ENCODE results near the gene SLC66A1. TPM values are rescaled to one million over a fixed set of nuclear protein-coding genes. Genes with fewer than 3 reads are reported as not detected.
A peak's percentile ranks its signal among the peaks of the same experiment; 100 is the strongest.

Gene SLC66A1
- total RNA-seq, 1 experiment from 2014 or later: 14.1 TPM

- POLR2A ChIA-PET: no interaction called here
- Mint-ChIP-seq H3K9me3 (no peaks in the 10 kb centered on the region), H3K27ac (peak overlapping the region; percentile 78; the same call in 1 of the 2 replicates), H3K4me3 (no peak overlapping the region), H3K4me1 (no peaks in the 10 kb centered on the region), H3K36me3 (peaks cover 2% of the 10 kb centered on the region; the same call in 1 of the 2 replicates), H3K27me3 (ENCODE audit: low read depth) (no peaks in the 10 kb centered on the region)
- no peak for ATAC-seq
- DNase-seq (ENCODE audit: low spot score): no peak
- TF ChIP-seq CREM (CRISPR knock-in tag; IDR thresholded peaks at IDR 0.05) (no peak), ZNF512 (CRISPR knock-in tag; IDR thresholded peaks at IDR 0.05; ENCODE audit: borderline replicate concordance) (no peak)
- CTCF ChIA-PET: interaction anchor here (1.1 kb wide), 1 partner anchor 270 kb away, joined by 3 read pairs; no protein-coding TSS in a partner anchor
Observed at GRCh38 chr1:19370453-19371170, 58.5 kb downstream of the SLC66A1 start.

- ATAC-seq: no peak
- Mint-ChIP-seq H3K27me3 (ENCODE audit: low read depth) (no peaks in the 10 kb centered on the region), H3K9me3 (no peaks in the 10 kb centered on the region), H3K4me3 (no peak overlapping the region), H3K4me1 (no peaks in the 10 kb centered on the region), H3K27ac (no peak overlapping the region), H3K36me3 (peaks cover 4% of the 10 kb centered on the region; the same call in 1 of the 2 replicates)
- POLR2A ChIA-PET: no interaction called here
- TF ChIP-seq GRHL2 (CRISPR knock-in tag; IDR thresholded peaks at IDR 0.05; ENCODE audit: insufficient replicate concordance, severe bottlenecking) (no peak), ESRRA (CRISPR knock-in tag; IDR thresholded peaks at IDR 0.05; ENCODE audit: borderline replicate concordance) (no peak), CDX4 (CRISPR knock-in tag; IDR thresholded peaks at IDR 0.05; ENCODE audit: borderline replicate concordance) (no peak), SOX15 (CRISPR knock-in tag; IDR thresholded peaks at IDR 0.05) (no peak), E2F4 (CRISPR knock-in tag; IDR thresholded peaks at IDR 0.05; ENCODE audit: borderline replicate concordance, low read depth) (no peak), OVOL2 (CRISPR knock-in tag; IDR thresholded peaks at IDR 0.05; ENCODE audit: borderline replicate concordance) (no peak), NFYB (CRISPR knock-in tag; conservative IDR thresholded peaks at IDR 0.05; ENCODE audit: low read depth) (no peak), MXD4 (CRISPR knock-in tag; IDR thresholded peaks at IDR 0.05; ENCODE audit: borderline replicate concordance) (no peak)
- DNase-seq (ENCODE audit: low spot score): no peak
- CTCF ChIA-PET: interaction anchor here (0.9 to 1.1 kb wide), 2 partner anchors 19 to 269 kb away, joined by 3 read pairs; no protein-coding TSS in a partner anchor
Observed at GRCh38 chr1:19371226-19372135, 59.4 kb downstream of the SLC66A1 start.

GRCh38 chr1:19372136-19372514 is 60.0 kb downstream of the SLC66A1 start:
- Mint-ChIP-seq H3K36me3 (peaks cover 11% of the 10 kb centered on the region; the same call in 1 of the 2 replicates), H3K9me3 (no peaks in the 10 kb centered on the region), H3K27ac (no peak overlapping the region), H3K4me1 (no peaks in the 10 kb centered on the region), H3K4me3 (no peak overlapping the region), H3K27me3 (ENCODE audit: low read depth) (no peaks in the 10 kb centered on the region)
- ATAC-seq (no peak), DNase-seq (ENCODE audit: low spot score) (no peak)
- TF ChIP-seq NFE2L1 (CRISPR knock-in tag; IDR thresholded peaks at IDR 0.05): no peak
- no peak for TF ChIP-seq ZNF138 (CRISPR knock-in tag; conservative IDR thresholded peaks at IDR 0.05)
- TF ChIP-seq SMAD3 (CRISPR knock-in tag; IDR thresholded peaks at IDR 0.05; ENCODE audit: borderline replicate concordance): no peak
- no peak for TF ChIP-seq IRF2 (CRISPR knock-in tag; IDR thresholded peaks at IDR 0.05; ENCODE audit: borderline replicate concordance, low read depth)
- POLR2A ChIA-PET: no interaction called here
- CTCF ChIA-PET: interaction anchor here (0.9 kb wide), 1 partner anchor 19 kb away, joined by 3 read pairs; no protein-coding TSS in a partner anchor

Data from WTC11 (cell line).